ENCODE data around the gene SMC1B. TPM values are rescaled to one million over a fixed set of nuclear protein-coding genes. Genes with fewer than 3 reads are reported as not detected.
"Not testable (repeated sequence)": the region's sequence is repeated elsewhere in the genome, so short reads cannot be mapped to it uniquely, and the experiment has no call there.

SMC1B gene
- total and polyA plus RNA-seq, 5 experiments from 2014 or later: 0.16 TPM; not detected in 4

DNA sequence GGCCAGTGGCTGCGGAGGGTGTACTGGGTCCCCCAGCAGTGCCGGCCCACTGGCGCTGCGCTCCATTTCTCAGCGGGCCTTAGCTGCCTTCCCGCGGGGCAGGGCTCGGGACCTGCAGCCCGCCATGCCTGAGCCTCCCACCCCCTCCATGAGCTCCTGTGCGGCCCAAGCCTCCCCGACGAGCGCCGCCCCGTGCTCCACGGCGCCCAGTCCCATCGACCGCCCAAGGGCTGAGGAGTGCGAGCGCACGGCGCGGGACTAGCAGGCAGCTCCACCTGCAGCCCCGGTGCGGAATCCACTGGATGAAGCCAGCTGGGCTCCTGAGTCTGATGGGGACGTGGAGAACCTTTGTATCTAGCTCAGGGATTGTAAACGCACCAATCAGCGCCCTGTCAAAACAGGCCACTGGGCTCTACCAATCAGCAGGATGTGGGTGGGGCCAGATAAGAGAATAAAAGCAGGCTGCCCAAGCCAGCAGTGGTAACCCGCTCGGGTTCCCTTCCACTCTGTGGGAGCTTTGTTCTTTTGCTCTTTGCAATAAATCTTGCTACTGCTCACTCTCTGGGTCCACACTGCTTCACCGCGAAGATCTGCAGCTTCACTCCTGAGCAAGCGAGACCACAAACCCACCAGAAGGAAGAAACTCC, 23.6 kb upstream of the SMC1B start:
- Mint-ChIP-seq H3K4me3 (peak overlapping the region in 7 of 10 donors; percentile 5 to 71 (median 39)), H3K27ac (peak overlapping the region in 1 of 10 donors; percentile 74), H3K4me1 (peaks cover 14 to 28% (median 19%) of the 10 kb centered on the region in 4 donors)
- ATAC-seq, H3K9me3 Mint-ChIP-seq, POLR2A ChIA-PET, H3K27me3 Mint-ChIP-seq, H3K36me3 Mint-ChIP-seq: not testable (repeated sequence)
- DNase-seq: peak in 5 of 10 donors; percentile 32 to 39 (median 36)

GRCh38 chr22:45435544-45436139, 22.2 kb upstream of the SMC1B start:
- Mint-ChIP-seq H3K27ac (peak overlapping the region in 9 of 10 donors; percentile 26 to 83 (median 69)), H3K9me3 (no peaks in the 10 kb centered on the region), H3K27me3 (no peaks in the 10 kb centered on the region), H3K36me3 (no peaks in the 10 kb centered on the region), H3K4me1 (peaks cover 8 to 22% (median 11%) of the 10 kb centered on the region in 4 donors), H3K4me3 (peak overlapping the region in 3 of 10 donors; percentile 19 to 36 (median 20))
- peak; percentile 68 to 91 (median 78) for DNase-seq
- POLR2A ChIA-PET: no interaction called here
- peak; percentile 90 to 96 for ATAC-seq

DNA sequence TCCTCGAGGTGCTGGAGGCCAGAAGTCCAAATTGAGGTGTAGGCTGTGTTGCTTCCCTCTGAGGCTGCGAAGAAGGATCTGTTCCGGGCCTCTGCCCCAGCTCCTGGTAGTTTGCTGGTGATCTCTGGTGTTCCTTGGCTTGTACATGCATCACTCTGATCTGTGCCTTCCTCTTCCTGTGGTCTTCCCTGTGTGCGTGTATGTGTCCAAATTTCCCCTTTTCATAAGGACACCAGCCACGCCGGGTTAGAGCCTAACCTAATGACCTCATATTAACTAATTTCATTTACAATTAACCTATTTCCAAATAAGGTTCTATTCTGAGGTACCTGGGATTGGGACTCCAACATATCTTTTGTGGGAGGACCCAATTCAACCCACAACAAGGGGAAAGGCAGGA, 21.6 kb upstream of the SMC1B start:
- peak overlapping the region in 3 of 10 donors; percentile 75 to 83 (median 76) for H3K27ac Mint-ChIP-seq
- H3K27me3 Mint-ChIP-seq: no peaks in the 10 kb centered on the region
- H3K4me1 Mint-ChIP-seq: peaks cover 6 to 18% (median 8%) of the 10 kb centered on the region in 4 donors
- no peak overlapping the region for H3K4me3 Mint-ChIP-seq
- POLR2A ChIA-PET: interaction anchor here (2.6 kb wide), 1 partner anchor 166 kb away, joined by 9 read pairs; no protein-coding TSS in a partner anchor
- H3K9me3 Mint-ChIP-seq: no peaks in the 10 kb centered on the region
- no peaks in the 10 kb centered on the region for H3K36me3 Mint-ChIP-seq
- ATAC-seq (no peak), DNase-seq (no peak)

DNA sequence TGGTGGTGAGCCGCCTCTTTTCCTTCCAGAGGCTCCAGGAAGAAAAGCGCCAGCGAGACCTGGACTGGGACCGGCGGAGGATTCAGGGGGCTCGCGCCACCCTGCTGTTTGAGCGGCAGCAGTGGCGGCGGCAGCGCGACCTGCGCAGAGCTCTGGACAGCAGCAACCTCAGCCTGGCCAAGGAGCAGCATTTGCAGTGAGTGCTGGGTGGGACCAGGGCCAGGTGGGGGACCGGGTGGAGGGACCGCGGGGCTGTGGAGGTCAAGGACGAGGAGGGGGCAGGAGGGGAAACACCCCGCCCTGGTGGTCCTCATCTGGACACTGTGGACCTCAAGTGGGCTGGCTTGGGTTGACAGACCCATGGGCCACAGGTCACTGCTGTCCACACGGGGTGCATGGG, 17.5 kb upstream of the SMC1B start:
- H3K36me3 Mint-ChIP-seq: no peaks in the 10 kb centered on the region
- POLR2A ChIA-PET: no interaction called here

GRCh38 chr22:45429981-45430775, 16.8 kb upstream of the SMC1B start:
- ATAC-seq: no peak
- Mint-ChIP-seq H3K27me3 (peaks cover 0 to 3% (median 0%) of the 10 kb centered on the region in 5 donors), H3K4me3 (no peak overlapping the region), H3K36me3 (no peaks in the 10 kb centered on the region), H3K27ac (no peak overlapping the region), H3K9me3 (peaks cover 0 to 12% (median 0%) of the 10 kb centered on the region in 9 donors), H3K4me1 (peaks cover under 1 to 10% (median 1%) of the 10 kb centered on the region in 4 donors)
- no peak for DNase-seq
- POLR2A ChIA-PET: no interaction called here

More for the DNA sequence above, 17.5 kb upstream of the SMC1B start:
- Mint-ChIP-seq H3K4me3 (no peak overlapping the region), H3K27me3 (peaks cover 0 to 3% (median 0%) of the 10 kb centered on the region in 5 donors), H3K9me3 (peaks cover 0 to 12% (median 0%) of the 10 kb centered on the region in 9 donors), H3K4me1 (peaks cover 6 to 17% (median 8%) of the 10 kb centered on the region in 4 donors), H3K27ac (no peak overlapping the region)
- ATAC-seq: no peak
- DNase-seq: no peak

- ATAC-seq (no peak), DNase-seq (no peak)
- POLR2A ChIA-PET: no interaction called here
- no peaks in the 10 kb centered on the region for H3K36me3 Mint-ChIP-seq
- H3K27ac Mint-ChIP-seq: peak overlapping the region in 1 of 10 donors; percentile 22
- no peak overlapping the region for H3K4me3 Mint-ChIP-seq
- peaks cover 0 to 12% (median 0%) of the 10 kb centered on the region in 9 donors for H3K9me3 Mint-ChIP-seq
- peaks cover 0 to 3% (median 0%) of the 10 kb centered on the region in 5 donors for H3K27me3 Mint-ChIP-seq
- peaks cover 0 to 7% (median 0%) of the 10 kb centered on the region in 4 donors for H3K4me1 Mint-ChIP-seq
Measured at GRCh38 chr22:45429424-45429823, 16.0 kb upstream of the SMC1B start.

DNA sequence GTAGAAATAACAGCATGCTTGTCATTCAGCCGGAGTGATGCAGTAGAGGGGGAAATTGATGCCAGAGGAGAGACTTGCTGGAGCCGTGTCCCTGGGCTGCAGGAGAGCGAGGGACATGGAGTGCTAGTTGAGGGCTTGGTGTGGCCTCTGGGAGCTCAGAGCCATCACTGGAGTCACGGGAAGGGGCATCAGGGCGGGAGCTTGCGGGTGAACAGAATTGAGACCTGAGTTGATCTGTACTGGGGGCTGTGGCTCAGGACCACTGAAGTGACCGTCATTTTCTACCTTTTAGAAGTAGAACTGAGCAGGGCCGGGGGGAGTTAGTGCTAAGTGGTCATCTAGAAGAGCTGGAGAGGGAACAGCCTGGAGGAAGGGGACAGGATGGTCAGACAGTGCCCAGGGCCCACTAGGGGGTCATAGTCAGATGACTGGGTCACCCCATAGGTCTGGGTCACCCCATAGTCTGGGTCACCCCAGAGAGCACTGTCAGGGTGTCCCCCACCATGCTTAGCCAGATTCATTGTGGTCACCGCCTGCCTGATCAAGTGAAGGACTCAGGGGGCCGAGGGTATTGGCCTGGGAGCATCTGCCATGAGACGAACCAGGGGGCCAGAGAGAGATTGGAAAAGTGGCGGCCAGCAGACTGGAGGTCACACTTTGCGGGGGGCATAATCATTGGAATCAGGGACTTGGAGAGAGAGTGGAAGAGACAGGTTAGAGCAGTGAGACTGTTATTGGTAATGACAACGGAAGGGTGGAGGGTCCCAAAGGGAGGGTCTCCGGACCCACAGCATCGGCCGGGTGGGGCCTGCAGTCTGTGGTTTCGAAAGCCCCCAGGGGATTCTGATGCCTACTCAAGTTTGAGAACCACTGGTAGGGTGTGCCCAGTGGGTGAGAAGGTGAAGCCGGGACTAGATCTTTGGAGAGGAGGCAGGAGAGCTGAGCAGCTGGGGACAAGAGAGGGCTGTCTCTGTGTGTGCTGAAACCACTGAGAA, 15.3 kb upstream of the SMC1B start:
- Mint-ChIP-seq H3K27me3 (peaks cover 0 to 3% (median 0%) of the 10 kb centered on the region in 5 donors), H3K4me1 (peaks cover 0 to 7% (median 0%) of the 10 kb centered on the region in 4 donors), H3K4me3 (peak overlapping the region in 1 of 10 donors; percentile 43), H3K27ac (peak overlapping the region in 3 of 10 donors; percentile 22 to 56 (median 49)), H3K9me3 (peaks cover 0 to 12% (median 0%) of the 10 kb centered on the region in 9 donors), H3K36me3 (no peaks in the 10 kb centered on the region)
- ATAC-seq: no peak
- no peak for DNase-seq
- POLR2A ChIA-PET: no interaction called here

DNA sequence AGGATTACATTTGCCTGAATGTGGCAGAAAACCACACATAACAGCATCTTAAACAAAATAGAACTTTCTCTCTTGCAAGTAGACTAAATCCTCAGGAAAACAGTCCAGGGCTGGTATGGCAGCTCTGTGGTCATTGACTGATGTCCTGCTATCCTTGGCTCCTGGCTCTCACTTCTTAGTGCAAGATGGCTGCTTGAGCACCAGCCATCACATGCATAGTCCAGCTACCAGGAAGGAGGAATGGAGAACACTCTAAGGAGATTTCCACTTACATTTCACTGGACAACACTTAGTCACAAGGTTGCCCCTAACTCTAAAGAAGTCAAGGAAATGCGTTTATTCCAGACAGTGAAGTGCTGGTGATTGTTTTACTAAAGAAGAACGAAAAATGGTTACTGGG, 13.7 kb upstream of the SMC1B start:
- Mint-ChIP-seq H3K4me1 (peaks cover 0 to 6% (median 0%) of the 10 kb centered on the region in 4 donors), H3K27ac (peak overlapping the region in 1 of 10 donors; percentile 5), H3K36me3 (no peaks in the 10 kb centered on the region), H3K9me3 (peaks cover 0 to 12% (median 0%) of the 10 kb centered on the region in 9 donors), H3K4me3 (no peak overlapping the region), H3K27me3 (peaks cover 0 to 3% (median 0%) of the 10 kb centered on the region in 5 donors)
- DNase-seq (no peak), ATAC-seq (no peak)
- POLR2A ChIA-PET: no interaction called here

DNA sequence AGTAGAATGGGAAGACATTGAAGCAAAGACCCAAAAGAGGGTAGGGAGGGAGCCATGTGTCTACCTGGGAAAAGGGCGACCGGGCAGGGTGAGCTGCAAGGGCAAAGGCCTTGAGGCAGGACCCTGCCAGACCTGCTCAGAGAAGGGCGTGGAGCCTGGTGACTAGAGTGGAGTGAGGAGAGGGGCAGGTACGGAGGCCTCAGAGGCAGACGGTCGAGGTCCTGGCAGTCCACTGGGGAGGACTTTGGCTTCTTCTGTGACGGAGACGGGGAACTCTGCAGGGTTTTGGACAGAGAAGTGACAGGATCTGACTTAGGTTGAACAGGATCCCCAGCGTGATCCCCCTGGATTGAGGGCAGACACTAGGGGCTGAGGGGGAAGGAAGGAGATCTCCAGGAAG, 13.0 kb upstream of the SMC1B start:
- Mint-ChIP-seq H3K4me3 (no peak overlapping the region), H3K36me3 (no peaks in the 10 kb centered on the region), H3K4me1 (peaks cover 0 to 6% (median 0%) of the 10 kb centered on the region in 4 donors), H3K27me3 (peaks cover 0 to 3% (median 0%) of the 10 kb centered on the region in 5 donors), H3K9me3 (peaks cover 0 to 12% (median 0%) of the 10 kb centered on the region in 9 donors), H3K27ac (peak overlapping the region in 2 of 10 donors; percentile 10 to 11)
- POLR2A ChIA-PET: no interaction called here
- DNase-seq (no peak), ATAC-seq (no peak)

GRCh38 chr22:45425531-45426265, 12.3 kb upstream of the SMC1B start:
- Mint-ChIP-seq H3K27ac (no peak overlapping the region), H3K4me1 (peaks cover 0 to 6% (median 0%) of the 10 kb centered on the region in 4 donors), H3K4me3 (no peak overlapping the region), H3K27me3 (peaks cover 0 to 3% (median 0%) of the 10 kb centered on the region in 5 donors), H3K36me3 (no peaks in the 10 kb centered on the region), H3K9me3 (peaks cover 0 to 12% (median 0%) of the 10 kb centered on the region in 9 donors)
- DNase-seq (no peak), ATAC-seq (no peak)
- POLR2A ChIA-PET: interaction anchor here (0.8 kb wide), 1 partner anchor 12 kb away, joined by 3 read pairs; the partner anchor contains the start of genes RIBC2 and SMC1B

DNA sequence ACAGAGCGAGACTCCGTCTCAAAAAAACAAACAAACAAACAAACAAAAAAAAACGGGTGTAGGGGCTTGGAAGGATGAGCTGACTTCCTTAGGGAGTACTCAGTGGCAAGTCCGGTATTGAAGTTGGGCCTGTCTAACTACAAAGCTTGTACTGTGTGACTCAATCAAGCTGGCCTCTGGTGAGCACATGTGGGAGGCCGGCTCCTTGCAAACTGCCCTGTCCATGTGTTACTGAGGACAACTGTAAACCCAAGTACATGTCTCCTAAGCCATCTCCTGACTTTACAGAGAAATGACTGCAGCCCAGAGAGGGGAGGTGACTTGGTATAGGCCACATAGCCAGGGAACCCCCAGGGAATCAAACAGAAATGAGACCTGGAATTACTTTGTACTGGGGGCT, 11.7 kb upstream of the SMC1B start:
- DNase-seq: no peak
- H3K4me3 Mint-ChIP-seq: no peak overlapping the region
- H3K27me3 Mint-ChIP-seq: peaks cover 0 to 3% (median 0%) of the 10 kb centered on the region in 5 donors
- no peaks in the 10 kb centered on the region for H3K36me3 Mint-ChIP-seq
- ATAC-seq: no peak
- H3K27ac Mint-ChIP-seq: no peak overlapping the region
- H3K9me3 Mint-ChIP-seq: peaks cover 0 to 12% (median 0%) of the 10 kb centered on the region in 9 donors
- H3K4me1 Mint-ChIP-seq: peaks cover 0 to 6% (median 0%) of the 10 kb centered on the region in 4 donors
- POLR2A ChIA-PET: interaction anchor here (0.8 kb wide), 1 partner anchor 12 kb away, joined by 3 read pairs; the partner anchor contains the start of genes RIBC2 and SMC1B

Measured in naive thymus-derived CD8-positive, alpha-beta T cell (primary cell).